Cerebellar cortex (tissue), 1 donor: Measurements from ENCODE around the gene ANO10.
"Not testable (repeated sequence)": the region's sequence is repeated elsewhere in the genome, so short reads cannot be mapped to it uniquely, and the experiment has no call there.

Experiments
- DNase-seq: peaks from one replicate; pipeline ENCODE4 v3.0.0-alpha.2; 2015; ENCODE audit warnings: low spot score

ANO10 gene

GRCh38 chr3:43473737-43474136 lies 148.1 kb downstream of the ANO10 start:
- DNase-seq = no peak

- DNase-seq = no peak
These were observed 148.6 kb downstream of the ANO10 start for GRCh38 chr3:43473244-43473643.

- peak; percentile 5 for DNase-seq
These were observed 153.7 kb downstream of the ANO10 start for GRCh38 chr3:43468133-43468532.

DNA sequence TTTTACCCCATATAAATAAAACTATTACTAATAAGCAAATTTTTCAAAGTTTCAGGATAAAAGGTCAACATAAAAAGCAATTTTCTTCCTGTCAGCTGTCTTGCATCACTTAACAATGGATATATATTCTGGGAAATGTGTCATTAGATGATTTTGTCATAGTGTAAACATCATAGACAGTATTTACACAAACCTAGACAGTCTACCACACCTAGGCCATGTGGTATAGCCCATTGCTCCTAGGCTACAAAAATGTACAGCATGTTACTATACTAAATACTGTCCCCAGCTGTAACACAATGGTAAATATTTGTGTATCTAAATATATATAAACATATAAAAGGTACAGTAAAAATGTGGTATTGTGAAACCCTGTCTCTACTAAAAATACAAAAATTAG lies 156.7 kb downstream of the ANO10 start:
- no peak for DNase-seq

- not testable (repeated sequence) for DNase-seq
These were observed 159.2 kb downstream of the ANO10 start for GRCh38 chr3:43462566-43462965.

GRCh38 chr3:43461345-43461744 lies 160.5 kb downstream of the ANO10 start:
- DNase-seq = no peak

DNA sequence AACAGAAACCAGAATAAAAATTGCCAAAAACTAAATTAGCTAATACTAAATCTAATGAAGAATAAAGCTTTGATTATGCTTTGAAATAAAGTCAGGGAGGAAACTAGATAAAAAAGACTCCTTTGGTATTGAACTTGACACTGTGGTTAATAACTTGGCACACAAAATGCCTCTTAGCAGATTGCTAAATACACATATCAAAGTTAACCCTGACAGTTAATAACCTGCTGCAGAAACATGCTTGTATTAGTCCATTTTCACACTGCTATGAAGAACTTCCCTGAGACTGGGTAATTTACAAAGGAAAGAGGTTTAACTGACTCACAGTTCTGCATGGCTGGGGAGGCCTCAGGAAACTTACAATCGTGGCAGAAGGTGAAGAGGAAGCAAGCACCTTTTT lies 164.8 kb downstream of the ANO10 start:
- not testable (repeated sequence) for DNase-seq

DNA sequence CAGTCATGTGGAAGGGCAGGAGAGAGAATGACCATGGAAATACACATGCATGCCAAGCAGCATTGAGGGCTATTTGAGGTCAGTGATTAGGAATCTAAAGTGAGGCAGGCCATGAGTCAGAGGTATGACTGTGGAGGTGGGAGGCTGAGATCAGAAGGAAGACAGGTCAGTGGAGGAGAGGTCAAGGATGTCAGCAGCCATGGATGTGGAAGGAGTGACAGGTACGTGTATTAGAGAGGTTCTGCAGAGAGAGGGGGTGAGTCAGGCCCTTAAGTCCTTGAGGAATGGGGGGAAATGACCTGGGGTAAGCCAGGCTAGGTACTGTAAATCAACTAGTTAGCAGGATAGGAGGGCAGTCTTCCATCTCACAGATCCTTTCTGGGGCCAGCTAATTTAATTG lies 166.6 kb downstream of the ANO10 start:
- no peak for DNase-seq

DNA sequence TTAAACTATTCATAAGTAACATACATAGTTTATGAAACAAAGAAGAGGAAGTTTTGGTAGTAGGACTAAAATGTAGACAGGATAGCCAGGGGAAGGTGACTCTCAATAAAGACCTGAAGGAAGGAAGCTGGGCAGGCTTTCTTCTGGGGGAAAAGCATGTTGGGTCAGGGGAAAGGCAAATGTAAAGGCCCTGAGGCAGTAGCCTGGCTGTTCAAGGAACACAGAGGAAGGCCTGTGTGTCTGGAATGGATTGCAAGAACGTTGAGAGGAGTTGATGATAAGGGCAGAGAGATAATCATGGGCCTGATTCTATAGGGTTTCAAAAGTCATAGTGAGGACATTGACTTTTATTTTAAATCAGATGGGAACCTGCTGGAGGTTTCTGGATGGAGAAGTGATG lies 167.8 kb downstream of the ANO10 start:
- no peak for DNase-seq

- DNase-seq = no peak
These were observed 170.0 kb downstream of the ANO10 start for GRCh38 chr3:43451670-43452254.

- no peak for DNase-seq
These were observed 173.7 kb downstream of the ANO10 start for GRCh38 chr3:43448098-43448497.

- no peak for DNase-seq
These were observed 176.0 kb downstream of the ANO10 start for GRCh38 chr3:43445820-43446219.

DNA sequence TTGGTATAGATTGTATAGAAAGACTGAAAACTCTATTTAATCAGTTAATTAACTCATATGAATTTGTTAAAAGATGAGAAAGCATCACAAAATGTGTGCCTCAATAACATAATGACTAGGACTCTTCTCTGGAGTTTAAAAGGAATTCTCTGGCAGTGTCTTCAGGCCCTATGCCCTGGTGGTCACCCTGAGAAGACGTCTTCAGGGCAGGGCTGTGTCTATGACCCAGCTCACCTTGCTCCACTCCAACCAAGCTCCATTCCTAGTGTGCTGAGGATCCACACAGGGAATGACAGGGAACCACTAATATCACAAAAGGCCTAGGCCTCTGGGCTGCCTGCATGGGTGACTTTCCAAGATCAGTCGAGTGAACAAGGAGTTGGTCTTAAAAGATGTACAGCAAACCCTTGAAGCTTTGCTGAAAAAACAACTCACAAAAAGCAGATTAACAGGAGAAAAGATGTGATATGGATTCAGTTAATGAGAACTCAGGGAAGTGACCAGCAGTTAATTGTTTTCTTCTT lies 178.9 kb downstream of the ANO10 start:
- no peak for DNase-seq

DNA sequence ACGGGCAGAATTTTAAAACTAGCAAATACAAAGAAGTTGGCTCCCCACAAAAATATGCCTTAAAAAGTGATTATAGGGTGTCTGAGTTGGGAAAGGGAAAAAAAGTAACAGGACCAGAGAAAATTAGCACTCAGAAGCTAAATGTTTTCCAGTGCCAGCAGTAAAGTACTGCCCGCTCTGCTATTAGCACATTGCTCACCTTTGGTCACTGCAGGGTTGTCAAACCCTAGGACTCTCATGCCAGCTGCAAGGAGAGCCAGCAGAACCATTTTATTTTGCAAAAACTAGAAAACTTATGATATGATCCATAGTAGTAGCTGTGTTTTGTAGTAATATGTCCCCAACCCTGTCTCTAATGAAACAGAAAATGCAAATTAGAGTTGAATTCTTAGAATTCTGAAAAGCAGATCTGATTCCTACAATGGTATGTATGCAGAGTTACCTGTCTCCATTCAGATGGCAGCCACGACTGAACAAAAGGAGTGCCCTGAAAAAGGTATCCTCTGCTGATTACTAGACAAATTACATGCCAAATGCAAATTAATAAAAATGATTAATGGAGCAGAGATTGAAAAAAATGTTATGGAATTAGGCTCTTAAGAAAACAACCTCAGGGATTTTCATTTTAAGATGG lies 185.2 kb downstream of the ANO10 start:
- no peak for DNase-seq

DNA sequence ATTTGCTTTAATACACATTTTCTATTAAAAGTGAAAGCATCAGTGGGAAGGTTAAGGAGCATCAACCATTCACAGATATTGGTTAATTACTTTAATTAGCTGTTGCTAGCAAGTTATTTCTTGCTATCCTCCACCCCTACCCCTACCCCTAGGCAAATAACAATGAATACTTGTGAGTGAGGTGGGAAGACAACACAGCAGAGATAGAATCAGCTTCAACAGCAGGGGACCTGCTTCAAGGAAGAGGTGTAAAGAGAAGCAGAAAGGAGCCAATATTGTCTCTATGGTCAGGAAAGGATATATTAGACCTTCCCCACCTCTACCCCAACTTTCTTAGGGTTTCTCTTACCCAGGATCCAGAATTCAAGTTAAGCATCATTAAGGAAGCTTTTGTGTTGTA lies 186.1 kb downstream of the ANO10 start:
- DNase-seq = no peak

GRCh38 chr3:43434431-43434830 lies 187.4 kb downstream of the ANO10 start:
- DNase-seq = peak; percentile 76

DNA sequence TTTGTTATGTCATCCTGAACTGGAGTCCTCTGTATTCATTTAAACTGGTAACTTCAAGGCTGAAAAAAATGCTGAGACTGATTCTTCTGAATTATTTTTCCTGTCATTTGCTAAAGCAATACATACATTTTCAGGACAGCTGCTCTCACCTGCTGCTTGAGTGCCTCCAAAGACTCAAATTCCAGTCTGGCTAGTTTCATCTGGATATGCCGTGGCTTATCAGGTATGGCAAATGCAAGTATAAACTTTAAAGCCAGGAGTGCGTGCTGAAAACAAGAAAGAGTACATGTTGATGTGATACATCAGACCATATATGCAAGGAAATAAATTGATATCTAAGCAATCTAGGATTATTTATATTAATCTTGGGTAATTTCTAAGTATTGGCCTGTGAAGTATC lies 189.3 kb downstream of the ANO10 start:
- DNase-seq = no peak

- DNase-seq = no peak
These were observed 195.4 kb downstream of the ANO10 start for GRCh38 chr3:43426388-43426787.

DNA sequence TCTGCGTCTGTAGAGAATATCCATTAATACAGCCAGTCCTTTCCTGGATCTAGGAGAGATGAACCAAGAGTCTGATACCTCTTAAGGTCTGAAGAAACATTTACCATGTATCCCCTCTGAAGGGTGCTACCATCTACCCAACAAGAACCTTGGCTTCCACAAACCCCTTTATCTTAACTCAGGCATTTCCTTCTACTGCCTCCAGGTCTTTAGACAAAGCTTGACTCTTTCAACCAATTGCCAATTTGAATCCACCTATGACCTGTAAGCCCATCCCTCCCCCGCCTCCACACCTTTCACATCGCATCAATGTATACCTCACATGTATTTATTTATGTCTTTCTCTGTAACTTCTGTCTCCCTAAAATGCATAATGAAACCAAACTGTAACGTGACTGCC lies 196.0 kb downstream of the ANO10 start:
- no peak for DNase-seq

GRCh38 chr3:43423639-43424038 lies 198.2 kb downstream of the ANO10 start:
- no peak for DNase-seq

DNA sequence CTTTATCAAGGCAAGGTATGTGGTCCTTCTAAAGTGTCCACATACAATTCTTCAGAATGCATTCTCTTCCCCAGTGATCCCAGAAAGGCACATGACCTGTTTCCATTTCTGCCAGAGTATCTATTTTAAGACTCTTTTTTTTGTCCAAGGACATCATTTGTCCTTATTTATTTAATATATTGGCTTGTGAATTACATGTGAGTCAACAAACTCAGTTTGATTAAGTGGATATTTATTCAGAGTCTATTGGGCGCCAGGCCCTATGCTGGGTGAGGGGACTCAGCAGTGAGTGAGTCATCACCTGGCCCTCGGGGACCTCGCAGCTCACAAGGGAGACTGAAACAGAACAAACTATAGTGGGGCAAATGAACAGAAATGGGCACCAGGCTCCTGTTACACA lies 198.7 kb downstream of the ANO10 start:
- DNase-seq = no peak

DNA sequence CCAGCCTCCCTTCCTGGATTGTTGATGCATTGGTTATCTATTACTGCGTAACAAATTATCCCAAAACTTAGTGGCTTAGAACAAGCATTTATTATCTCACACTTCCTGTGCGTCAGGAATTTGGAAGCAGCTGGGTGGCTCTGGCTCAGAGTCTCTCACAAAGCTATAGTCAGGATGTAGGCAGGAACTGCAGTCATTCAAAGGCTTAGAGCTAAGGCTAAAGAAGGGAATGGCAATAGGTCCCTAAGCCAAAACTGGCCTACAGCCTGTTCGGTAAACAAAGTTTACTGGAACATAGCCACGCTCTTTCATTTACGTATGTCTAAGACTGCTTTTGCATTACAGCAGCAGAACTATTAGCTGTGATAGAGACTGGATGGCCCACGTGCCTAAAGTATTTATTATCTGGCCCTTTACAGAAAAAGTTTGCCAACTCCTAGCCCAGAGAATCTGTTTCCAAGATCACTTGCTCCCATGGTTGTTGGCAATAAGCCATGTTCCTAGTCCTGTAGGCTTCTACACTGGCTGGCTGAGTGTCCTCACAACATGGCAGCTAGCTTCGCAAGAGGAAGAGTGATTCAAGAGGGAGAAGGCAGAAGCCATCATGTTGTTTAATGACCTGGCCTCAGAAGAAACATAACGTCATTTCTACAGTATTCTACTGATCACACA lies 203.1 kb downstream of the ANO10 start:
- no peak for DNase-seq

GRCh38 chr3:43417133-43417532 lies 204.7 kb downstream of the ANO10 start:
- DNase-seq = no peak
